Liver (tissue), 3 donors: Measurements from ENCODE around the gene LRRC36.

Experiments used
- JUND ChIP-seq, 2 donors: IDR thresholded peaks; 2 replicates each; pipeline ENCODE4 v1.6.1; 2016; ENCODE audit warnings: antibody characterized with exemption in 2 of 2
- RAD21 ChIP-seq, 2 donors: IDR thresholded peaks; 2 replicates each; pipeline ENCODE4 v1.6.1; 2016; ENCODE audit warnings: antibody characterized with exemption in 2 of 2, mild to moderate bottlenecking in 2 of 2
- SP1 ChIP-seq: IDR thresholded peaks from 2 replicates; pipeline ENCODE4 v1.6.1; 2018; ENCODE audit warnings: antibody characterized with exemption, mild to moderate bottlenecking
- TAF1 ChIP-seq: conservative IDR thresholded peaks from 2 replicates; pipeline ENCODE4 v1.6.1; 2016; ENCODE audit warnings: antibody characterized with exemption, mild to moderate bottlenecking
- YY1 ChIP-seq: IDR thresholded peaks from 2 replicates; pipeline ENCODE4 v1.6.1; 2016; ENCODE audit warnings: antibody characterized with exemption, mild to moderate bottlenecking
- TF ChIP-seq, protein P1 (sequence below): fragments of 150-350 bp; IDR thresholded peaks from 2 replicates; pipeline ENCODE4 v1.5.1; 2017; ENCODE audit warnings: improper control_type of control experiment, low read depth, low read length; ENCODE audit not compliant: missing input control
- TF ChIP-seq, protein P2 (sequence below): IDR thresholded peaks from 2 replicates; pipeline ENCODE4 v1.6.1; 2016; ENCODE audit warnings: antibody characterized with exemption
- TF ChIP-seq, protein P3 (sequence below): IDR thresholded peaks from 2 replicates; pipeline ENCODE4 v1.6.1; 2016; ENCODE audit warnings: antibody characterized with exemption
- donor health status: healthy.
- donor health status: healthy.

DNA sequence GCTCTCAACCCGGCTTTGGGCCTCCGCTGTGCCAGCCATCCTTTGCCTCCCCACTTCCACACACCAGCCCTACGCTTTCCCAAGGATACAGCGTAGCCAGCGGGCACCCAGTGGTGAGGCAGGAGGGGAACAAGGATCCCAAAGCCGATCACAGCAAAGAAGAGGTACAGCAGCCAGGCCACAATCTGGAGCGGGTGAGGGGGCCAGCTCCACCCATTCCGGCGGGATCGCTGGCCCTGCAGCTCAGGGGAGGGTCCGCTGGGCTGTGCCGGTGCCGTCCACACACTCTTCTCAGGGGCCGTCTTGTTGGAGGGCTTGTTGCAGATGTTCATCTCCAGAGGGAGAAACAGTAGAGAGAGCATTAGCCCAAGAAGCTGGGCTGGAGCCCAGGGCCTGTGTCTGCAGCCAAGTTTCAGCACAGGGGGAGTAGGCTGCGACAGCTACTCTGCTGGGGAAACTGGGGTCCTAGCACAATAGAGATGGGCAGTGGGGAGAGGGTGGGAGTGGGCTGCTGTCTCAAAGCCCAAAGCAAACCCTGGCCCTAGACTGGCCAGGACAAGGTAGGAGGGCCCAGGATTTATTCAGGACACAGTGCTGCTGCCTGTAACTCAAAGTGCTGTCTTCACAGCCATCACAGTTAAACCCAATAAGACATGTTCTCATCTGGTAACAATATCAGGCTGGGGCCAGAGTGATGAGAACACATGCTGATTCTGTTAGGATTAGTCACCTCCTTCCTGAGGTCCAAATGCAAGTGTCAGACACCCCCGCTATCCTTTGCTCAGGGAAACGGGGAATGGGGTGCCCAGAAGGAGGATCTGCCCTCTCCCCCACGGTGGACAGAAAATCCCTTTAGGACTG is 79.7 kb downstream of the LRRC36 start:
- TF ChIP-seq, protein P1, sequence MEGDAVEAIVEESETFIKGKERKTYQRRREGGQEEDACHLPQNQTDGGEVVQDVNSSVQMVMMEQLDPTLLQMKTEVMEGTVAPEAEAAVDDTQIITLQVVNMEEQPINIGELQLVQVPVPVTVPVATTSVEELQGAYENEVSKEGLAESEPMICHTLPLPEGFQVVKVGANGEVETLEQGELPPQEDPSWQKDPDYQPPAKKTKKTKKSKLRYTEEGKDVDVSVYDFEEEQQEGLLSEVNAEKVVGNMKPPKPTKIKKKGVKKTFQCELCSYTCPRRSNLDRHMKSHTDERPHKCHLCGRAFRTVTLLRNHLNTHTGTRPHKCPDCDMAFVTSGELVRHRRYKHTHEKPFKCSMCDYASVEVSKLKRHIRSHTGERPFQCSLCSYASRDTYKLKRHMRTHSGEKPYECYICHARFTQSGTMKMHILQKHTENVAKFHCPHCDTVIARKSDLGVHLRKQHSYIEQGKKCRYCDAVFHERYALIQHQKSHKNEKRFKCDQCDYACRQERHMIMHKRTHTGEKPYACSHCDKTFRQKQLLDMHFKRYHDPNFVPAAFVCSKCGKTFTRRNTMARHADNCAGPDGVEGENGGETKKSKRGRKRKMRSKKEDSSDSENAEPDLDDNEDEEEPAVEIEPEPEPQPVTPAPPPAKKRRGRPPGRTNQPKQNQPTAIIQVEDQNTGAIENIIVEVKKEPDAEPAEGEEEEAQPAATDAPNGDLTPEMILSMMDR = no peak
- TF ChIP-seq RAD21 (IDR thresholded peaks at IDR 0.05) (no peak), YY1 (no peak), SP1 (no peak), TAF1 (no peak), JUND (IDR thresholded peaks at IDR 0.05) (no peak)
- TF ChIP-seq, protein P2, sequence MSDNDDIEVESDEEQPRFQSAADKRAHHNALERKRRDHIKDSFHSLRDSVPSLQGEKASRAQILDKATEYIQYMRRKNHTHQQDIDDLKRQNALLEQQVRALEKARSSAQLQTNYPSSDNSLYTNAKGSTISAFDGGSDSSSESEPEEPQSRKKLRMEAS = no peak
- TF ChIP-seq, protein P3, sequence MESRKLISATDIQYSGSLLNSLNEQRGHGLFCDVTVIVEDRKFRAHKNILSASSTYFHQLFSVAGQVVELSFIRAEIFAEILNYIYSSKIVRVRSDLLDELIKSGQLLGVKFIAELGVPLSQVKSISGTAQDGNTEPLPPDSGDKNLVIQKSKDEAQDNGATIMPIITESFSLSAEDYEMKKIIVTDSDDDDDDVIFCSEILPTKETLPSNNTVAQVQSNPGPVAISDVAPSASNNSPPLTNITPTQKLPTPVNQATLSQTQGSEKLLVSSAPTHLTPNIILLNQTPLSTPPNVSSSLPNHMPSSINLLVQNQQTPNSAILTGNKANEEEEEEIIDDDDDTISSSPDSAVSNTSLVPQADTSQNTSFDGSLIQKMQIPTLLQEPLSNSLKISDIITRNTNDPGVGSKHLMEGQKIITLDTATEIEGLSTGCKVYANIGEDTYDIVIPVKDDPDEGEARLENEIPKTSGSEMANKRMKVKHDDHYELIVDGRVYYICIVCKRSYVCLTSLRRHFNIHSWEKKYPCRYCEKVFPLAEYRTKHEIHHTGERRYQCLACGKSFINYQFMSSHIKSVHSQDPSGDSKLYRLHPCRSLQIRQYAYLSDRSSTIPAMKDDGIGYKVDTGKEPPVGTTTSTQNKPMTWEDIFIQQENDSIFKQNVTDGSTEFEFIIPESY = no peak
